Activated CD4-positive, alpha-beta T cell treated with anti-CD3 and anti-CD28 coated beads, Interleukin-2, amount 50 U/mL, for 4 hours (primary cell): ENCODE measurements around the gene SORL1.
A peak's percentile ranks its signal among the peaks of the same experiment; 100 is the strongest.
"Not testable (repeated sequence)": the region's sequence is repeated elsewhere in the genome, so short reads cannot be mapped to it uniquely, and the experiment has no call there.

Experiments
- DNase-seq, 2 experiments: peaks; one replicate each; pipeline ENCODE4 v3.0.0-alpha.2; 2020

The SORL1 gene

GRCh38 chr11:121478226-121478894, 26.2 kb downstream of the SORL1 start:
- DNase-seq = no peak

DNA sequence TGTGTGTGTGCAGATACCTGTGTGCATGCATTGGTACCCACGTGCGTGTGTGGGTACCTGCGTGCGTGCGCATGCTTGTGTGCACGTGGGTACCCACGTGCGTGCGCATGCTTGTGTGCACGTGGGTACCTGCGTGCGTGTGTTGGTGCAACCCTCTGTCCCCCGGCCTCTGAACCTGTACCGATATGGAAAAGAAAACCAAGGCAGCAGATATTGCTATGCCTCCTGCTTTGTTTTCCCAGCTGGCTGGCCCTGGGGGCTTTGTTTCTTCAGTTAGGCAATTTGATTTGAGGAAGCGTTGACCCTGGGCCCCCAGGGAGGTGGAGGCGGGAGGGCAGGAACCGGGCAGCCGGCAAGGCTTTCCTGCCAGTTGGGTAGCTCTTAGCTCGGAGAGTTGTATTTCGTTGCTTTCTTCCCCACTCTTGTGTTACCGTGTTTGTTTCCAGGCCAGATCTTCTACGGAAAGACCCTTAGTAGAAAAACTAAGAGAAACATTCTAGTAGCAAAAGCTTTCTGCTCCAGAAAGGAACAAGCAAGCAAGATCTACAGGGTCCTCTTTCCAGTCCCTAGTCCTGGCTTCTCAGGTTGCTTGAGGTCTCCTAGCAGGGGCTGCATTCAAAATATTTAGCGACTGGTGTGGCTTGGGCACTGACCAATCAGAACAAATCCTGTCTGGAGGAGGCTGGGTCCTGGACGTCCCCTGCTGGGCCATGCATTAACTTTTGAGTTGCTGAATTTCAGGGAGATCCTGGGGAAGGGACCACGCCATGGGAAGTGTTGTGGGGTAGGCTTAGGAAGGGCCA, 27.0 kb downstream of the SORL1 start:
- DNase-seq = no peak

- no peak for DNase-seq
These were observed 27.7 kb downstream of the SORL1 start for GRCh38 chr11:121479698-121480238.

DNA sequence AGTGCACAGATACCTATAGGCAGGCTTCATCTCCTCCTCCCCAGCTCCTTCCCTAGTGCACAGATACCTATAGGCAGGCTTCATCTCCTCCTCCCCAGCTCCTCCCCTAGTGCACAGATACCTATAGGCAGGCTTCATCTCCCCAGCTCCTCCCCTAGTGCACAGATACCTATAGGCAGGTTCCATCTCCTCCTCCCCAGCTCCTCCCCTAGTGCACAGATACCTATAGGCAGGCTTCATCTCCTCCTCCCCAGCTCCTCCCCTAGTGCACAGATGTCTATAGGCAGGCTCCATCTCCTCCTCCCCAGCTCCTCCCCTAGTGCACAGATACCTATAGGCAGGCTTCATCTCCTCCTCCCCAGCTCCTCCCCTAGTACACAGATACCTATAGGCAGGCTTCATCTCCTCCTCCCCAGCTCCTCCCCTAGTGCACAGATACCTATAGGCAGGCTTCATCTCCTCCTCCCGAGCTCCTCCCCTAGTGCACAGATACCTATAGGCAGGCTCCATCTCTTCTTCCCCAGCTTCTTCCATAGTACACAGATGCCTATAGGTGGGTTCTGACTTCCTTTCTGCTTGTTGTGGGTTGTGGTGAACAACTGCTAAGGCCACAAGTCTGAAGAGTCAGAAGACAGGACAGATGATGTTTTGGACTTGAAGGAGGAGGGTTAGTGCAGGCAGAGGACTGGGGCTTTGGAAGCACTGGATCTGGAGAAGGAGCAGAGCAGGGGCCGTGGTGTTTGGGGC, 29.5 kb downstream of the SORL1 start:
- DNase-seq = not testable (repeated sequence)

DNA sequence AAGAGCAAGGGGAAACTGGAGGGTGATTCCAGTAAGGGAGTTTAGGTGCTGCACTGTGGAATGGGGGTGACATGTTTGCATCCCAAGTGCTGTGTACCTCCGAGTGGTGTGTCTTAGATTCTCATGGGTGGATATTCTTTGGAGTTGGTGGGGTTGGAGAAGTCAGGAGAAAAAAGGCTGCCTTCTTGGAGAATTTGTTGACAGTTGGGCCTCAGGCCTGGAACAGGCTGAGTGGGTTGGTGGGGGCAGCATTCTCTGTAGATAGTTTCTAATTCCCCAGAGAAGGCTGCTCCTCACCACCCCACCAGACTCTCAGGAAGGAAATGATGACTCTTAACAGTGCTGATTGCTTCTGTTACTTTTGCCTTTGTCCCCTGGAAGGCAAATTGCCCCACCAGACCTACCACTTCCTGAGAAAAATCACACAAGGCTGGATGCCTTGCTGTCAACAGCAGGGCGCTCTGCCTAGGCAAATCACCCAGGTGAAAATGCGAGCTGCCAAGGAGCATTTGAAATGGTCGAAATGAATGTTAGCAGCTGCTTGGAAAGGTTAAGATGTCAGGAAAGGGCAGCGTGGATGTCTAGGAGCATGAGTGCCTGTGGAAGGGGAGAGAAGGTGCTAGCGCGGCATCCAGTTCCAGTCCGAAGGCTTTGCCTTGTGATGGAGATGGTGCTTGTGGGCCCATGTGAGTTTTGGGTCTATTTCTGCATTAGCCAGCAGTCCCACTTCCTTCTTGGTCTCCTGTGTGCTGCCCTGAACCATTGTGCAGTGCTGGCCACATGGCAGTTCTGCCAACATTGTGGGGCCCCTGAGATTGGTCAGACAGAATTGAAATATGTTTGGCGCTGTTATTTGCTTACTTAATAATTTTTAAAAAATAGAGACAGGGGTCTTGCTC, 30.4 kb downstream of the SORL1 start:
- peak; percentile 40 to 43 for DNase-seq

DNA sequence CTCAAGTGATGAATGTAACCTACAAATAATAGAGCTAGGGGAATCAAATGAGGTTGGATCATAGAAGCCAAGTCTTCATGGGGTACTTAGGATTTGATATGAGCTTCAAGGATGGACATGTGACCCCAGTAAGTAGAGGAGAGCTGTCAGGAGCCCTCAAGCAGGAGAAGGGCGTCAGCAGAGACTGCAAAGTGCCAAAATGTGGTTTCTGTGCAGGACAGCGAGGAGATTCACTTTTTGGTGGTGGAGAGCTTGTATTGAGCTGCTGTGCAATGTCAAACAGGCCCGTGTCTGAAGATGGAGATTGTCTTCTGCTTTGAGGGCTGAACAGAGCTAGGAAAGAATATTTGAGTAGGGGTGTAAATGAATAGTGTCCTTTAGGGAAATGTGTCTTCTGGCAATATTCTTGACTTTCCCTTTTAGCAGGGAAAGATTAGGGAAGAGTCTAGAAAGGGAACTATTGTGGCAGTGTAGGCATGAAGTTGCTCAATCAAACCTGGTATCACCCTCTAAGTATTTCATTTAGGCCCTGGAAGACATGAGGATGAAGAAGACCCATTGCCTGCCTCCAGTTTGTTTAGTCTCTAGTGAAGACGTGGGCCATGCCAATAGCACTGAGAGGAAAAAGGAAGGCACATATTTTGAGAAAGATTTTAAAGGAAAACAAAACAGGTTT, 31.8 kb downstream of the SORL1 start:
- DNase-seq = no peak

DNA sequence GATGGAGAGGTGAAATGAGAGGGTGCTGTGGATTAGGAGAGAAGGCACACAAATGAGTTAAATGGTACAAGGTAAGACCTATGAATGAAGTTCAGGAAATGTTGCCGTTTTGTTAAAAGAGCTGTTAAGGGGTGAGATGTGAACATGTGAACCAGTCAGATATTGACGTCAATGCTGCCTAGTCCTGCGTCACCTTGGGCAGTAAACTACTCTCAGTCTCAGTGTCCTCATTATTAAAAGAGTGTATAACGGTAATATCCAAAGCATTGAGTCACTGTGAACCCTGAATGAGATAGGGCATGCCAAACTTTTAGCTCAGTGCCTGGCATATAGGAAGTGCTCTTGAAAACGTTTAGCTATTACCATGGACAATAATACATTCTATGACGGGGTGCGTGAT, 33.1 kb downstream of the SORL1 start:
- DNase-seq = no peak

DNA sequence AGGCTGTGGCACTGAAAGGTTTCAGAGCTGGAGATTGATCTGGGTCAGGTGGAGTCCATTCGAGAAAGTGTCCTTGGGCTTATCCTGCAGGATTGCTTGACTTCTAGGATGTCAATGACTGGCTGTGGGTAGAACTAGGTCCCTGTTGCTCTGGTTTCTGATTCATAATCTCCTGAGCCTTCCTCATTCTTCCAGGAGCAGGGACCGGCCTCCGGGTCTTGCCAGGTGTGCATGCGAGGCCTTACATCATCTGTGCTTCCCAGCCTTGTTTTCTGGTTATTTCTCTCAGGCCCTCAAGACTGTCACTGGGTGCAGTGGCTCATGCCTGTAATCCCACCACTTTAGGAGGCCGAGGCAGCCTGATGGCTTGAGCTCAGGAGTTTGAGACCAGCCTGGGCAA, 33.9 kb downstream of the SORL1 start:
- DNase-seq = no peak

GRCh38 chr11:121487191-121487590, 35.1 kb downstream of the SORL1 start:
- DNase-seq = no peak

GRCh38 chr11:121488170-121488569, 36.1 kb downstream of the SORL1 start:
- no peak for DNase-seq

GRCh38 chr11:121488641-121489040, 36.5 kb downstream of the SORL1 start:
- no peak for DNase-seq

DNA sequence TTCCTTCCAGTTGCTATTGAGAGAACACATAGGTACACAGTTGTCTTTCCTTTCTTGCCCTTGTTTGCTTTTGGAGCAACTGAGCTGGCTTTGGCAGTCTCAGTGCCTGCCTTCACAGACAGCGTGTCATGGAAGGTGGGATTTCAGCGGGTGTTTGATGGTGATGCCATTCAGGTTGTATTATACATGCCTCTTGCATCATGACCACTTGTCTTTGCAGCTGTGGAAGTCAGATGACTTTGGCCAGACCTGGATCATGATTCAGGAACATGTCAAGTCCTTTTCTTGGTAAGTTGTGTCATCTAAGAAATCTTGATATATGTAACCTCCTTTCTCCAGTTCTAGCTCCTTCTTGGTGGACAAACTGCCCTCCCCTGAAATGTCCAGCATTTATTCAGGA, 37.7 kb downstream of the SORL1 start:
- DNase-seq = no peak

DNA sequence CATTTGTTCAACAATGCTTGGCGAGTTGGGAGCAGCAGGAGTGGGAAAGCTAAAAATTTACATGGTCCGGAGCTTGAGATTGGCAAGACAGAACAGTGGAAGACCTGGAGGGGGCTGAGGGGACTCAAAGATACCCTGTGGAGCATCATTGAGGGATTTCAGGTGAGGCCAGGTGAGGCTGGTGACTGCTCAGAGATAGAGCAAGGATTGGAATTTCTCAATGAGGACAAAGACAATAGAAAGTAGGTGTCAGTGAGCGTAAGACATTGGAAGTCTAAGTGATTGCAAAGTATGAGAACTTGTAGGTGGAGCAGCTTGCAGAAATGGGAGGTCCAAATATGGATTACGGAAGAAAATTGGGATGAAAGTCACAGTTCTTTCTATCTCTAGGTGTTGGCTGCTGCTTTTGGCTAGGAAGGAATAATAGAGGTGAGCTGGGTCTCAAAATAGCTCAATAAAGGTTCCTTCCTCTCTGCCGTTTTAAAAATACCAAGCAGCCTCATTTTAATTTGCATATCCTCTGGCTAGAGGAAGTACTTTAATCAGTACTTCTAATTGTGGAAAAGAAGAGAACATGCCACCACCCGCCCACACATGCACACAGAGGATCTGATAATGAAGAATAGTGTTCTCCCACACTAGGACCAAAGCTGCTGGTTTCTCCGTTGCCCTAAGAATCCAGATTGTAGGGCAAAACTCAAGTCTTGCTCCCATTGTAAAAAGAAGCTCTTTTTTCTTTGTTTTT, 42.4 kb downstream of the SORL1 start:
- peak; percentile 49 to 59 for DNase-seq

DNA sequence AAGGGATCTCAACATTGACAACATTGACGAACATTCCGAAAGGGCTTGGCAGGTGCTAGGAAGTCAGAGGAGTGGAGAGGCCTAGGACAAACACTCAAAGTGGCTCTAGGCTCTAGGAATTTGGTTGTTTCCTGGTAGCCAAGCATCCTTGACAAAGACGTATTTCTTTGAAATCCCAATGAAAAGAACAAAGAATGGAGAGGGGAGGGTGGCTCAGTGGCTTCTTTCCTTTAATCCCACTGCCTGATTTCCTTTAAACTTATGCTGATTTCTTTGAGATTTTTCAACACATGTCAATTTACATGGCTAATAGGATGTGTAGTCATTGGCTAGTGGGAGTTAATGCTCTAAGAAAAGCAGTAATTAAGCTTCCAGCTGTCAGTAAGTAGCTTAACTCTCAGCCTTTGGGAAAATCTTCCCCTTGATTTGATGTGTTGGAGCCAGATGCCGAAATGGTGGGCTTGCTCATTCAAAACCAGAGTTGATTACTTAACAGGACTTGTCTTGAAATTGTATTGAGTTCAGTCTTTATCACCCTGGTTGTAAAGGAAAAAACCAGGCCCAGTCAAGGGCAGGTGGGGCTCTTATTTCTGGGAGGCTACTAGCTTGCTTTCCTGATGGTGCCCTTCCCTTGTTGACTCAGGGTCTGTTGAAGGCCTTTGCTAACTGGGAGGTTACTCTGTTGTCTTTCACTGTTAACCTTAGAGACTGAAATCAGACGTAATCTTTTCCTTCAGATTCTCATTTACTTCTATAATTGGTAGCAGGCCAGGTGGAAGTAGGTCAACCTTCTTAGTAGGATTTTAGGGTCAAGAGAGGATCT, 45.3 kb downstream of the SORL1 start:
- no peak for DNase-seq

DNA sequence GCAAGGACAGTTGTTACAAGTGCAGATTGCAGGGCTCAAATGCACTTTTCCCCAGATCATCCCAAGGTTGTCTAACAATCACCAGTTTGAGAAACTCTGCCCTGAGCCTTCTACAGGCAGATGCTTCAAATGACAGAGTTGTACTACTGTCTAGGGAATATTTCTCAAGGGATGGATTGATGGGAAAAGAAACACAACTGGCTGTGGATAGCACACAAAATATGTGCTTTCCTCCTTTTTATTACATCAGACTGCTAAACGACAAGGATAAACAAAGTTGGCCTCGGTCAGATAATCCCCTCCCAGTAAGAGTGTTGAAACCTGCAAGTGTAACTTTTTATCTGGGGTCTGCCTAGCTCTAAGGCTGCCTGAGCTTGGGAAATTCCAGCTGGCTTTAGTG, 47.3 kb downstream of the SORL1 start:
- DNase-seq = no peak

- DNase-seq = no peak
These were observed 48.2 kb downstream of the SORL1 start for GRCh38 chr11:121500275-121500674.

- no peak for DNase-seq
These were observed 48.6 kb downstream of the SORL1 start for GRCh38 chr11:121500717-121501116.

DNA sequence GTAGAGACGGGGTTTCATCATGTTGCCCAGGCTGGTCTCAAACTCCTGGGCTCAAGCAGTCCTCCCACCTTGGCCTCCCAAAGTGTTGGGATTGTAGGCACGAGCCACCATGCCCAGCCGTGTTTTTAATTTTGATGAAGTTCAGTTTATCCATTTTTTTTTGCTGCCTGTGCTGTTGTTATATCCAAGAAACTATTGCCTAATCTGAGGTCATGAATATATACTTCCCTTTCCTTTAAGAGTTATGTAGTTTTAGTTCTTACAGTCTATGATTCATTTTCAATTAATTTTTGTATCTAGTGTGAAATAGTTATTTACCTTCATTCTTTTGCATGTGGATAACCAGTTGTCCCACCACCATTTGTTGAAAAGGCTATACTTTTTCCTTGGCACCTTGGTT, 50.9 kb downstream of the SORL1 start:
- no peak for DNase-seq

DNA sequence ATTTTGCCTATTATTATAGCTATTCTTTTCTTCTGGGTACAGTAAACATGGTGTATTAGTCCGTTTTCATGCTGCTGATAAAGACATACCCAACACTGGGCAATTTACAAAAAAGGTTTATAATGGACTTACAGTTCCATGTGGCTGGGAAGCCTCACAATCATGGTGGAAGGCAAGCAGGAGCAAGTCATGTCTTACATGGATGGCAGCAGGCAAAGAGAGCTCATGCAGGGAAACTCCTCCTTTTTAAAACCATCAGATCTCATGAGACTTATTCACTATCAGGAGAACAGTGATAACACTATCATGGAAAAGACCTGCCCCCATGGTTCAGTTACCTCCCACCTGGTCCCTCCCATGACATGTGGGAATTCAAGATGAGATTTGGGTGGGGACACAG, 54.1 kb downstream of the SORL1 start:
- not testable (repeated sequence) for DNase-seq

- no peak for DNase-seq
These were observed 56.3 kb downstream of the SORL1 start for GRCh38 chr11:121508449-121508848.
